GM12891 (cell line): Measurements from ENCODE around the gene MPC2.

Source experiments
- PAX5 ChIP-seq: IDR thresholded peaks from 2 replicates; pipeline ENCODE4 v1.6.1; 2011; ENCODE audit warnings: low read length, moderate library complexity, mild to moderate bottlenecking; ENCODE audit not compliant: insufficient read depth, severe bottlenecking
- POLR2A ChIP-seq: IDR thresholded peaks from 2 replicates; pipeline ENCODE4 v1.6.1; 2011; ENCODE audit warnings: low read depth, low read length, control low read depth
- POLR2AphosphoS5 ChIP-seq: IDR thresholded peaks from 2 replicates; pipeline ENCODE4 v1.6.1; 2011; ENCODE audit warnings: low read depth, low read length, control low read depth
- TAF1 ChIP-seq: IDR thresholded peaks from 2 replicates; pipeline ENCODE4 v1.6.1; 2011; ENCODE audit warnings: low read depth, low read length, control low read depth

- no peak for TF ChIP-seq PAX5
- no peak for TF ChIP-seq POLR2A
- no peak for TF ChIP-seq TAF1
- no peak for TF ChIP-seq POLR2AphosphoS5
Measured at GRCh38 chr1:167905671-167906070, 31.2 kb downstream of the MPC2 start.
